Muscle of leg (tissue), 11 donors: ENCODE results near the gene EPHA5. TPM values are rescaled to one million over a fixed set of nuclear protein-coding genes. Genes with fewer than 3 reads are reported as not detected.
"Not testable (repeated sequence)": the region's sequence is repeated elsewhere in the genome, so short reads cannot be mapped to it uniquely, and the experiment has no call there.

Experiments
- DNase-seq: peaks from one replicate; pipeline ENCODE4 v3.0.0; 2013
- H3K27ac ChIP-seq: one replicate; pipeline ENCODE4 v1.5.1; 2013; ENCODE audit warnings: mild to moderate bottlenecking, low read length, control low read depth
- H3K27me3 ChIP-seq: one replicate; pipeline ENCODE4 v1.6.1; 2013; ENCODE audit warnings: low read length; ENCODE audit not compliant: control insufficient read depth, insufficient read depth
- H3K36me3 ChIP-seq: one replicate; pipeline ENCODE4 v1.6.1; 2013; ENCODE audit warnings: low read length; ENCODE audit not compliant: control insufficient read depth, insufficient read depth
- H3K4me1 ChIP-seq: one replicate; pipeline ENCODE4 v1.6.1; 2013; ENCODE audit warnings: low read length; ENCODE audit not compliant: control insufficient read depth, insufficient read depth
- H3K4me3 ChIP-seq: one replicate; pipeline ENCODE4 v1.5.1; 2013; ENCODE audit warnings: low read length, control low read depth
- H3K9me3 ChIP-seq: replicated peaks from 2 replicates; pipeline ENCODE4 v1.6.1; 2013; ENCODE audit warnings: low read depth, low read length; ENCODE audit not compliant: control insufficient read depth
- WGBS: methylation state at CpG from one replicate; pipeline ENCODE4 v1.1.5; 2013; ENCODE audit warnings: missing lambda C conversion rate; ENCODE audit not compliant: insufficient coverage; 5-methylcytosine and 5-hydroxymethylcytosine counted together
- polyA plus RNA-seq, 8 donors: library from polyadenylated mRNA; unstranded; fragments of 120-200 nt; gene quantifications; one replicate each; pipeline versions ENCODE4 v1.2.1 to v1.2.3, GENCODE V29; 2013; ENCODE audit warnings: inconsistent platforms in 1 of 8, low replicate concordance in 1 of 8; ENCODE audit not compliant: insufficient read length in 8 of 8, insufficient read depth in 1 of 8
- total RNA-seq: library from RNA; stranded (reverse); fragments of 120-200 nt; gene quantifications from one replicate; pipeline ENCODE4 v1.2.4, GENCODE V29; 2013

EPHA5 gene
- total and polyA plus RNA-seq, 9 donors: 0.24 to 1.4 (median 0.52) TPM

DNA sequence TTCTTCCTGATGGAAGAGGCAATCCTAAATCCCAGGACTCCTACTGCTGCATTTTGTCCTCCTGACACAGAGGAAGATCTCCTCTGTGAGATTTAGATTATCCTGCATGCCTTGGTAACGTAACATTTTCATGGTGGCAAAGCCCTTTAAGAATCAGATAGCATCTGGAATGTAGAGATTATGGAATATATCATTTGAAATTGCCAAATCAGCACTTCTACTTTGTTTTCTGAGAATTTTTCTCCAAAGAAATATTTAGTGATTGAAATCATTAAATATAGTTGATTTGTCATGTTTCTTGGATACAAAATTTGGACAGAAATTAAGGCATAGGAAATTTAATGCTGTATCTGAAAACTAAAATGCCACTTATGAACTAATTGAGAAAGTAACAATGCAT is 326.9 kb downstream of the EPHA5 start:
- Histone ChIP-seq H3K4me1 (no peaks in the 10 kb centered on the region), H3K4me3 (no peak overlapping the region), H3K27me3 (no peaks in the 10 kb centered on the region), H3K9me3 (no peaks in the 10 kb centered on the region), H3K27ac (no peak overlapping the region), H3K36me3 (no peaks in the 10 kb centered on the region)
- DNase-seq: no peak
- WGBS: no CpG with 5 or more reads among the region's 1 CpG

DNA sequence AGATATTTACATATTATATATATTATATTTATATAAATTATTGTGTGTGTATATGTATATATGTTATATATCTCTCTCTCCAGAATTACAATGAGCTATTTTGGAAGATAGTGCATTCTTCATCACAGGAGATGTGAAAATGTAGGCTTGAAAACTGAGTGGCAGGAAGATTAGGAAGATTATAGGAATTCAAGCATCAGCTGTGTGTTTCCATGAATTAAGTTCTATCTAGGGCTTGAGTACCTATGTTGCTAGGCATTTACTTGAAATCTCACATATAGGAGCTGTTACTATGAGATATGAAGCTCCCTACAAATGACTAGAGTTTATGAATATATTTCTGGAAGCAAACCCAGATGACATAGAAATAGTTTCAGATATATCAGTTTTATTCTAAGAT is 328.7 kb downstream of the EPHA5 start:
- H3K36me3 ChIP-seq: no peaks in the 10 kb centered on the region
- no peak overlapping the region for H3K4me3 ChIP-seq
- no peak for DNase-seq
- H3K27ac ChIP-seq: no peak overlapping the region
- H3K9me3 ChIP-seq: no peaks in the 10 kb centered on the region
- no peaks in the 10 kb centered on the region for H3K27me3 ChIP-seq
- H3K4me1 ChIP-seq: no peaks in the 10 kb centered on the region

DNA sequence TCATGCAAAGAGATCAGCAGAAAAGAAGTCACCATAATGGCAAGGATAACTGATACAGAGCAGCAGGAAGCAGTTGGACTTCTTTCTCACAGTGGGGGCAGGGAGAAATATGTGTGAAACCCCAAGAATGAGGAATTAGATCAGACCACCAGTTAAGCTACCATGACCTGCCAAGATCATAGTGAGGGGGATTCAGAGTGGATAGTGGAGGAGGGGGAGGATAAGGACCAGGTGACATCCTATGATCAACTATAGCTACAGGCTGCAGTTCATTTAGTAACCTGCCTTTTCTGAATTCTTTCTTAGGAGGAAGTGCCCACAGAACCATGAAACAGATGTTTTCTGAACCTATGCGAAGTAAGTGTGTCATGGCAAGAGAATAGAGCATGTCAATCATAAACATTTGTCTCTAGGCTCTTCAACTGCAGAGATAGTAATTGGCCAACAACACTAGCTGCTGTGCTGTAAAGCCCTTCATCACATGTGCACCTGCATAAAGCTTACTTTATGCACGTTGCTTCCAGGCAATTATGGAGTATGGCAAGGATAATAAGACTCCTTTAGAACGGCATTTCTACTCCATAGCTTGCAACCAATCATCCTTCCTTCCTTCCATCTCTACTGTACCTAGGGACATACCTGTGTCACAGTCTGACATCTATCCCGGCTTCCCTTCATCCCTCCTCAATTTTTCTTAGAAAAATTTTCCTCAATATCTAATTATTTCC is 329.7 kb downstream of the EPHA5 start:
- Histone ChIP-seq H3K9me3 (no peaks in the 10 kb centered on the region), H3K27ac (no peak overlapping the region), H3K27me3 (no peaks in the 10 kb centered on the region), H3K36me3 (no peaks in the 10 kb centered on the region), H3K4me3 (no peak overlapping the region), H3K4me1 (no peaks in the 10 kb centered on the region)
- WGBS: 60% methylated on average over 1 of the region's 4 CpGs
- no peak for DNase-seq

DNA sequence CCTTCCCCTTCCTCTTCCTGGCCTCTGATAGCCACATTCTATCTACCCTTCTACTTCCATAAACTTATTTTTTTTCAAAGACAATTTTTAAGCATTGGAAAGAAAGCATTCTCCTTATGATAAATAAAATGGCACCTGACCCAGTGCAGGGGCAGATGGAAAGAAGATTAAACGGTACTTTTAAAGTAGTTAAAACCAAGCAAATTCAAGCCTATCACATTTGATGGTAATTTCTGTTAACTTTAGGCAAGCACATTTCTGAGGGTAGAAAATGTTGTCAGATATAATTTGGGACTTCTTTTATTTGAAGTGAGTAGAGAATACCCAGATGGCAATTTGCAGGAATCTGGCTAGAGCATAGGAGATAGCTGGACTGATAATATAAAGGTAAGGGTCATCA is 332.9 kb downstream of the EPHA5 start:
- no peaks in the 10 kb centered on the region for H3K27me3 ChIP-seq
- H3K36me3 ChIP-seq: no peaks in the 10 kb centered on the region
- H3K4me1 ChIP-seq: no peaks in the 10 kb centered on the region
- H3K9me3 ChIP-seq: no peaks in the 10 kb centered on the region
- no peak overlapping the region for H3K4me3 ChIP-seq
- no peak overlapping the region for H3K27ac ChIP-seq
- no peak for DNase-seq
- WGBS: no CpG with 5 or more reads among the region's 1 CpG

DNA sequence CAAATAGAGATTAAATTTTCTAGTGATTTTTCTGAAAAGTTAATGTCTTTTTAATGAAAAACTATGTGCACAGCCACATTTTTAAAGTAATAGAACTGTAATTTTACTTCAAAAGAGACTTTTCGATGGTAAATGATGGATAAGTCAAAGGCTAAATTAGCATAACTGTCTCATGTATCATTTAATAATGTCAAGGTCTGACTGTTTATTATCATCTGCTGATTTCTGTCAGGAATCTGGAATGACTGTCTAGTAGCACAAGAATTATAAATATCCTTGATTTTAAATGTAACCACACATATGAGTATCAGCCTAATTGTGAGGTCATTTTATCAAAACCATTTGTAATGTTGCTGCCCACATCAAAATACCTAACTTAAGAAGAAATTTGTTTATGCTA is 333.8 kb downstream of the EPHA5 start:
- Histone ChIP-seq H3K4me3 (no peak overlapping the region), H3K9me3 (no peaks in the 10 kb centered on the region), H3K4me1 (no peaks in the 10 kb centered on the region), H3K27ac (no peak overlapping the region), H3K36me3 (no peaks in the 10 kb centered on the region), H3K27me3 (no peaks in the 10 kb centered on the region)
- DNase-seq: no peak
- WGBS: no CpG with 5 or more reads among the region's 1 CpG

DNA sequence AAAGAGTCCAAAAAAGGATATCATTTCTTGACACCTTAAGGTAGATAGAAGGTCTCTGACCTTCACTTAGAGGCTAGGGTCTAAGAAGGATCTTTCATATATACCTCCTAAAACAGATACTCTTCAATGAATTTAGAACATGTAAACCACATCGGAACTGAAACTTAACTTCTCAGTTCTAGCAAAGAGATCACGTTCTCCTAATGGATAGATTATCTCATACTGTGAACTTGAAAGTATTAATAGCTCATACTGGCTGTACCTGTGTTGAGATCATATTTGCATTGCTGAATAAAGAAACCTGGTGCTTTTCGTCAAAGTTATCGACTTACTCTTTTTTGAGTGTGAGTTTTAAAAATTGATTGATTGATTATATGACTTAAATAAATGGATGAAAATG is 353.8 kb downstream of the EPHA5 start:
- no CpG with 5 or more reads among the region's 4 CpGs for WGBS
- Histone ChIP-seq H3K4me1 (no peaks in the 10 kb centered on the region), H3K36me3 (no peaks in the 10 kb centered on the region), H3K9me3 (no peaks in the 10 kb centered on the region), H3K27me3 (no peaks in the 10 kb centered on the region), H3K27ac (no peak overlapping the region), H3K4me3 (no peak overlapping the region)
- DNase-seq: no peak

DNA sequence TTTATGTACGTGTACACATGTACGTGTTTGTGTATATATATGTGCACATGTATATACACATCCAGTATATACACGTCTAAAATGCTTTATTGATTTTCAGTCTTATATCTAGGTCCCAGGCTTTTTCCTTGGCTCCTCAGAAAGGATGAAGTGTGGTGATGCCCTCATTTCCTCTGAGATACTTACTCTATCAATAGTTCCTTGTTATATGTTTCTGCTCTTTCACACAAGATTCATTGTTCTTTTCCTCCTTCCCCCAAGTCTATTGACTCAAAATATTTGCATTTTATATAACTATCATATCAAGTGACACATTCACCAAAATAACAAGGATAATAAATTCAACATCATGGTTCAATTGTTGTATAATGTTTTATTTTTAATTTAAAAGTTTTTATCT is 359.2 kb downstream of the EPHA5 start:
- Histone ChIP-seq H3K27ac (no peak overlapping the region), H3K9me3 (no peaks in the 10 kb centered on the region), H3K36me3 (no peaks in the 10 kb centered on the region), H3K27me3 (no peaks in the 10 kb centered on the region), H3K4me3 (no peak overlapping the region), H3K4me1 (no peaks in the 10 kb centered on the region)
- WGBS: no CpG with 5 or more reads among the region's 3 CpGs
- no peak for DNase-seq

DNA sequence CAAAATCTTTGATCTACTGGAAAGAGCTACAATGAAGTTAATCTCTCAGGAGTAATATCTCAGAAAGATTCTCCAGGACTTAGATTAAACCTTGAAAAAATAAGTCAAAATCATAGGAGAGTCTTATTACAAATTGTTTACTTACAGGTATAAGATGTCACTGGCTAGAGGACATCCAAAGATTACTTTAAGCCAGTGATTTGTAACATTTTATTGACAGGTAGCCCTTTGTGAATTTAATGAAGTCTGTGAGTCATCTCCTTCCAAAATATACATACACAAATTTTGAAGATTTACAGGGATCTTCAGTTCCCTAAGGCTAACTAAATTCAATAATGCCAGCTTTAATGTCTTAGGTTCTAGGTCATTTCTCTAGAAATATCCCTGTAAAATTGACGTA is 359.7 kb downstream of the EPHA5 start:
- DNase-seq: no peak
- Histone ChIP-seq H3K4me1 (no peaks in the 10 kb centered on the region), H3K4me3 (no peak overlapping the region), H3K27me3 (no peaks in the 10 kb centered on the region), H3K9me3 (no peaks in the 10 kb centered on the region), H3K36me3 (no peaks in the 10 kb centered on the region), H3K27ac (no peak overlapping the region)
- WGBS: no CpG with 5 or more reads among the region's 1 CpG

DNA sequence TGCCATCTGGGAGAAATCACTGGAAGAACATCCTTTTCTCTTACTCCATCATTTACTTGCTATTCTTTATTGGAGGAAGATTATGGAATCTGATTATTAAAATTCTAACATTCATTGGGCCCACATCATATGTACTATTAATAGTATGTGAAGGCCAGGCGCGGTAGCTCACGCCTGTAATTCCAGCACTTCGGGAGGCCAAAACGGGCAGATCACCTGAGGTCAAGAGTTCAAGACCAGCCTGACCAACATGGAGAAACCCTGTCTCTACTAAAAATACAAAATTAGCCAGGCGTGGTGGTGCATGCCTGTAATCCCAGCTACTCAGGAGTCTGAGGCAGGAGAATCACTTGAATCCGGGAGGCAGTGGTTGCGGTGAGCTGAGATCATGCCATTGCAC is 361.7 kb downstream of the EPHA5 start:
- no CpG with 5 or more reads among the region's 8 CpGs for WGBS
- H3K4me3 ChIP-seq, H3K27ac ChIP-seq, H3K36me3 ChIP-seq, H3K9me3 ChIP-seq, H3K27me3 ChIP-seq, H3K4me1 ChIP-seq, DNase-seq: not testable (repeated sequence)

DNA sequence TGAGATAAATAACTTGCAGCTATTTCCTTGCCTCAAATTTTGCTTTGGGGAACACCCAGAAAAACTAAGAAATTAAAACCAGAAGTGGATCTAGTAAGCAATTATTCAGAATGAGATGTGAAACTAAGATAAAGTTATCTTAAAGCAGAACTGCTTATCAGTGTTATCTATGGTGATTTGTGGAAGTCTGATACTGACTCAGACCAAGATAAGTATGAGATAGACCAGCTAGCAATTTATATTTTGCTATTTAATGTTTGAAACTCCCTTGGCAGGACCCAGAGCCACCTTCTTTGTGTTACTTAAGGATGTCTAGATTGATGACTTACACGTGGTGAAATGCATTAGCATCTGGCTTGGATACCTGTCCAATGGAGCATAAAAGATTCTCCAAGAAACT is 368.1 kb downstream of the EPHA5 start:
- Histone ChIP-seq H3K27ac (no peak overlapping the region), H3K9me3 (no peaks in the 10 kb centered on the region), H3K4me3 (no peak overlapping the region), H3K36me3 (no peaks in the 10 kb centered on the region), H3K4me1 (no peaks in the 10 kb centered on the region), H3K27me3 (no peaks in the 10 kb centered on the region)
- no CpG with 5 or more reads among the region's 1 CpG for WGBS
- DNase-seq: no peak

DNA sequence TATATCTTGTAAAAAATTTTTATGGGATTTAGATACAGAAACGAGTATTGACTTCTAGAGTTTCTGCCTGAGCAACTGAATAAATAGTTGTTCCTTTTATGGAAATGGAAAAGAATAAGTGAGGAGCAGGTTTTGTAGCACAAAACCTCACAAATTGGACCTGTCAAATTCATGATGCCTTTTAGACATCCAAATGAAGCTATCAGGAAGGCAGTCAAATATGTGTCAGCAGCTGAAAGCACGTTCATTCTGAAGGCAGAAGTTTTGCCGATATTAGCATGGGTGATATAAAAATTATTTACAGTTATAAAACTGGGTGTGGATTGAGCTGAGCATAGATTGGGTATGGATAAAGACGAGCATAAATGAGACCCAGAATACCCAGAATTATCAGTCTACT is 374.0 kb downstream of the EPHA5 start:
- 53% methylated on average over 2 of the region's 4 CpGs for WGBS
- no peaks in the 10 kb centered on the region for H3K9me3 ChIP-seq

More for the DNA sequence above, 374.0 kb downstream of the EPHA5 start:
- DNase-seq: no peak
- Histone ChIP-seq H3K27me3 (no peaks in the 10 kb centered on the region), H3K4me1 (no peaks in the 10 kb centered on the region), H3K27ac (no peak overlapping the region), H3K4me3 (no peak overlapping the region), H3K36me3 (no peaks in the 10 kb centered on the region)
